SK-N-SH (cell line): ENCODE measurements around the gene CHTF18. TPM values are rescaled to one million over a fixed set of nuclear protein-coding genes. Genes with fewer than 3 reads are reported as not detected.

Experiments used
- CTCF ChIA-PET: fragments of 300-600, 350-600 bp; formaldehyde crosslinking; extraction: SDS; loops from one replicate; lab custom pipeline; 2021; lab: Yijun Ruan, JAX
- POLR2A ChIA-PET: fragments of 350-600 bp; sonication (Branson Sonifier 250); formaldehyde crosslinking; extraction: SDS; loops from one replicate; lab custom pipeline; 2020; ENCODE audit warnings: antibody characterized with exemption, inconsistent platforms; lab: Yijun Ruan, JAX
- DNase-seq: peaks from one replicate; pipeline ENCODE4 v3.0.0; 2012
- H2AFZ ChIP-seq: fragments of 200-600 bp; sonication (generic); 2 replicates; pipeline ENCODE4 v1.8.1; 2016; ENCODE audit warnings: antibody characterized with exemption, mild to moderate bottlenecking, low read depth
- H3F3A ChIP-seq: fragments of 200-600 bp; sonication (generic); replicated peaks from 2 replicates; pipeline ENCODE3; 2016; ENCODE audit warnings: antibody characterized with exemption, mild to moderate bottlenecking; ENCODE audit not compliant: insufficient read depth
- H3K27ac ChIP-seq, 2 experiments: fragments of 200-500 bp in 1 of 2; fragments of 200-600 bp in 1 of 2; sonication (Bioruptor generic) in 1 of 2; sonication (generic), shearing (Covaris generic) in 1 of 2; 2 replicates each; pipeline versions ENCODE4 v1.5.1 to v1.6.1; 2014 to 2016; ENCODE audit warnings: low read depth in 2 of 2, inconsistent platforms in 1 of 2, low read length in 1 of 2, mild to moderate bottlenecking in 1 of 2, mixed read lengths in 1 of 2
- H3K27me3 ChIP-seq: fragments of 200-600 bp; sonication (generic), shearing (Covaris generic); 2 replicates; pipeline ENCODE4 v1.6.1; 2016; ENCODE audit warnings: mixed run types; ENCODE audit not compliant: insufficient read depth
- H3K36me3 ChIP-seq, 2 experiments: fragments of 200-500 bp in 1 of 2; fragments of 200-600 bp in 1 of 2; sonication (Bioruptor generic) in 1 of 2; sonication (generic) in 1 of 2; replicated peaks in 1 of 2; 2 replicates each; pipeline versions ENCODE3 to v1.5.1; 2014 to 2016; ENCODE audit warnings: low read length in 1 of 2, mild to moderate bottlenecking in 1 of 2; ENCODE audit not compliant: insufficient read depth in 2 of 2, control insufficient read depth in 1 of 2
- H3K4me1 ChIP-seq, 2 experiments: fragments of 200-500 bp in 1 of 2; fragments of 200-600 bp in 1 of 2; sonication (Bioruptor generic) in 1 of 2; sonication (generic), shearing (Covaris generic) in 1 of 2; 2 replicates each; pipeline versions ENCODE4 v1.5.1 to v1.6.1; 2014 to 2016; ENCODE audit warnings: low read depth in 1 of 2, low read length in 1 of 2, mixed run types in 1 of 2; ENCODE audit not compliant: insufficient read depth in 2 of 2, control insufficient read depth in 1 of 2
- H3K4me2 ChIP-seq: fragments of 200-600 bp; sonication (generic), shearing (Covaris generic); 2 replicates; pipeline ENCODE4 v1.6.1; 2017; ENCODE audit warnings: mixed run types
- H3K4me3 ChIP-seq, 2 experiments: fragments of 200-500 bp in 1 of 2; fragments of 200-600 bp in 1 of 2; sonication (Bioruptor generic) in 1 of 2; sonication (generic), shearing (Covaris generic) in 1 of 2; 2 replicates each; pipeline versions ENCODE4 v1.5.1 to v1.8.1; 2014 to 2016; ENCODE audit warnings: low read depth in 2 of 2, inconsistent platforms in 1 of 2, low read length in 1 of 2, mild to moderate bottlenecking in 1 of 2, mixed read lengths in 1 of 2, moderate library complexity in 1 of 2
- H3K79me2 ChIP-seq: fragments of 200-600 bp; sonication (generic); 2 replicates; pipeline ENCODE4 v1.8.1; 2017; ENCODE audit warnings: mild to moderate bottlenecking; ENCODE audit not compliant: insufficient read depth
- H3K9ac ChIP-seq: fragments of 200-600 bp; sonication (generic); 2 replicates; pipeline ENCODE4 v1.6.1; 2017; ENCODE audit warnings: mixed run types
- H3K9me2 ChIP-seq: fragments of 200-600 bp; sonication (generic); 2 replicates; pipeline ENCODE4 v1.6.1; 2017; ENCODE audit warnings: mixed run types
- H3K9me3 ChIP-seq: fragments of 200-600 bp; sonication (generic); 2 replicates; pipeline ENCODE4 v1.6.1; 2017; ENCODE audit warnings: mixed run types, mild to moderate bottlenecking, moderate library complexity
- H4K20me1 ChIP-seq: fragments of 200-600 bp; sonication (generic); 2 replicates; pipeline ENCODE4 v1.6.1; 2017; ENCODE audit warnings: mild to moderate bottlenecking, mixed run types; ENCODE audit not compliant: insufficient read depth
- CHD2 ChIP-seq: fragments of 150-350 bp; IDR thresholded peaks from 2 replicates; pipeline ENCODE4 v1.6.1; 2018; ENCODE audit warnings: low read length; ENCODE audit not compliant: partially characterized antibody
- ELF1 ChIP-seq: IDR thresholded peaks from 2 replicates; pipeline ENCODE4 v1.4.0; 2012
- EZH2phosphoT487 ChIP-seq: fragments of 200-600 bp; sonication (generic); IDR thresholded peaks from 2 replicates; pipeline ENCODE4 v1.6.1; 2017; ENCODE audit warnings: low read depth, mixed run types, mild to moderate bottlenecking, antibody characterized with exemption, moderate library complexity, borderline replicate concordance
- FOSL2 ChIP-seq: IDR thresholded peaks from 2 replicates; pipeline ENCODE4 v1.4.0; 2012; ENCODE audit warnings: low read depth, mild to moderate bottlenecking, moderate library complexity, borderline replicate concordance
- JUND ChIP-seq: IDR thresholded peaks from 2 replicates; pipeline ENCODE4 v1.4.0; 2012
- MAX ChIP-seq: IDR thresholded peaks from 2 replicates; pipeline ENCODE4 v1.4.0; 2012; ENCODE audit warnings: low read depth
- MXI1 ChIP-seq: IDR thresholded peaks from 2 replicates; pipeline ENCODE4 v1.6.1; 2012; ENCODE audit warnings: mild to moderate bottlenecking, low read depth, low read length, improper control_type of control experiment
- NFIC ChIP-seq: IDR thresholded peaks from 2 replicates; pipeline ENCODE4 v1.4.0; 2012; ENCODE audit warnings: borderline replicate concordance
- NRF1 ChIP-seq: IDR thresholded peaks from 2 replicates; pipeline ENCODE4 v1.6.1; 2012; ENCODE audit warnings: low read depth, mild to moderate bottlenecking, low read length
- POLR2AphosphoS5 ChIP-seq: IDR thresholded peaks from 2 replicates; pipeline ENCODE4 v1.6.1; 2012; ENCODE audit warnings: low read depth, low read length
- RAD21 ChIP-seq: IDR thresholded peaks from 2 replicates; pipeline ENCODE4 v1.6.1; 2012; ENCODE audit warnings: mild to moderate bottlenecking, low read length
- SMC3 ChIP-seq: IDR thresholded peaks from 2 replicates; pipeline ENCODE4 v1.6.1; 2012; ENCODE audit warnings: low read depth, low read length, improper control_type of control experiment
- USF1 ChIP-seq: IDR thresholded peaks from 2 replicates; pipeline ENCODE4 v1.4.0; 2012; ENCODE audit warnings: low read depth, borderline replicate concordance
- USF2 ChIP-seq: fragments of 150-350 bp; IDR thresholded peaks from 2 replicates; pipeline ENCODE4 v1.6.1; 2017; ENCODE audit warnings: antibody characterized with exemption, low read length, low read depth, borderline replicate concordance
- WGBS: methylation state at CpG from one replicate; pipeline ENCODE4 v1.1.6; 2017; ENCODE audit warnings: low lambda C conversion rate; 5-methylcytosine and 5-hydroxymethylcytosine counted together
- polyA plus RNA-seq, 3 experiments: library from polyadenylated mRNA; depleted of rRNA; stranded (reverse); fragments of >200 nt; gene quantifications; 2 replicates each; pipeline ENCODE4 v1.2.3, GENCODE V29; 2012

Gene CHTF18
- polyA plus RNA-seq, 1 of the 3 experiments (the other 2 are of a cell fraction): 17.7 TPM

GRCh38 chr16:779561-779960 is 8.9 kb upstream of the CHTF18 start:
- peaks cover 0 to under 1% of the 10 kb centered on the region in 2 experiments for H3K36me3 ChIP-seq
- peaks cover 17% of the 10 kb centered on the region; the same call in 1 of the 2 replicates for H3K27me3 ChIP-seq
- no peak overlapping the region for H3K27ac ChIP-seq
- no peak overlapping the region for H3K4me3 ChIP-seq
- ChIA-PET POLR2A (no interaction called here), CTCF (interaction anchor here (0.6 kb wide), 1 partner anchor 716 kb away, joined by 3 read pairs; no protein-coding TSS in a partner anchor)
- H3K79me2 ChIP-seq: no peaks in the 10 kb centered on the region
- no peak overlapping the region for H2AFZ ChIP-seq
- 60% methylated on average over 1 of the region's 13 CpGs for WGBS
- no peaks in the 10 kb centered on the region for H3F3A ChIP-seq
- H3K4me1 ChIP-seq: peaks cover 0 to 8% of the 10 kb centered on the region in 2 experiments; a peak in 1 of 4 replicates
- TF ChIP-seq NRF1 (no peak), MXI1 (no peak), NFIC (no peak), SMC3 (no peak)
- H3K4me2 ChIP-seq: no peak overlapping the region
- no peaks in the 10 kb centered on the region for H4K20me1 ChIP-seq
- no peak overlapping the region for H3K9ac ChIP-seq
- no peak for DNase-seq
- H3K9me2 ChIP-seq: no peaks in the 10 kb centered on the region
- no peaks in the 10 kb centered on the region for H3K9me3 ChIP-seq

GRCh38 chr16:780296-780695 is 8.1 kb upstream of the CHTF18 start:
- DNase-seq: no peak
- no peak overlapping the region for H3K27ac ChIP-seq
- H3F3A ChIP-seq: no peaks in the 10 kb centered on the region
- no peak overlapping the region for H3K9ac ChIP-seq
- ChIA-PET CTCF (interaction anchor here (0.6 to 8.9 kb wide), 3 partner anchors 66 to 715 kb away, joined by 3 to 127 read pairs (median 3); partner anchors contain the start of gene METRN), POLR2A (interaction anchor here (0.8 kb wide), 1 partner anchor 57 kb away, joined by 4 read pairs; no protein-coding TSS in a partner anchor)
- no peak overlapping the region for H3K4me3 ChIP-seq
- no peak for TF ChIP-seq USF1
- no peak overlapping the region for H3K4me2 ChIP-seq
- H4K20me1 ChIP-seq: peaks cover 5% of the 10 kb centered on the region; the same call in 1 of the 2 replicates
- no peak overlapping the region for H2AFZ ChIP-seq
- H3K4me1 ChIP-seq: peaks cover 0 to 8% of the 10 kb centered on the region in 2 experiments; a peak in 1 of 4 replicates
- H3K9me2 ChIP-seq: no peaks in the 10 kb centered on the region
- no peaks in the 10 kb centered on the region for H3K79me2 ChIP-seq
- peaks cover 17% of the 10 kb centered on the region; the same call in 1 of the 2 replicates for H3K27me3 ChIP-seq
- H3K36me3 ChIP-seq: peaks cover 0 to 3% of the 10 kb centered on the region in 2 experiments
- 61% methylated on average over 16 of the region's 16 CpGs for WGBS
- H3K9me3 ChIP-seq: no peaks in the 10 kb centered on the region

- Histone ChIP-seq H3K9me2 (no peaks in the 10 kb centered on the region), H3K9ac (no peak overlapping the region), H3K79me2 (peaks cover 1% of the 10 kb centered on the region; the same call in 1 of the 2 replicates), H3K27me3 (peaks cover 17% of the 10 kb centered on the region; the same call in 1 of the 2 replicates), H3F3A (no peaks in the 10 kb centered on the region), H4K20me1 (peaks cover 13% of the 10 kb centered on the region; the same call in 1 of the 2 replicates), H3K4me1 (peaks cover 0 to 8% of the 10 kb centered on the region in 2 experiments; a peak in 1 of 4 replicates), H3K4me3 (no peak overlapping the region), H3K36me3 (peaks cover 0 to 10% of the 10 kb centered on the region in 2 experiments), H3K27ac (no peak overlapping the region), H3K9me3 (no peaks in the 10 kb centered on the region), H2AFZ (no peak overlapping the region), H3K4me2 (no peak overlapping the region)
- TF ChIP-seq ELF1 (no peak), RAD21 (no peak), CHD2 (no peak), MAX (no peak), POLR2AphosphoS5 (no peak), JUND (no peak), EZH2phosphoT487 (no peak), FOSL2 (no peak), USF2 (no peak)
- 21% methylated on average over 9 of the region's 19 CpGs for WGBS
- ChIA-PET CTCF (interaction anchor here (2.6 to 8.9 kb wide), 2 partner anchors 40 to 67 kb away, joined by 8 to 127 read pairs; partner anchors contain the start of genes CIAO3 and METRN), POLR2A (no interaction called here)
- DNase-seq: no peak
Observed at GRCh38 chr16:781346-782010, 6.9 kb upstream of the CHTF18 start.
